Glutamatergic neuron (in vitro differentiated cells): ENCODE measurements around the gene SPOCK1. TPM values are rescaled to one million over a fixed set of nuclear protein-coding genes. Genes with fewer than 3 reads are reported as not detected.

Source experiments
- DNase-seq: peaks from one replicate; pipeline ENCODE4 v3.0.0; 2022
- H3K27ac Mint-ChIP-seq: one replicate; pipeline ENCODE4 v1.8.0; 2020; ENCODE audit warnings: mild to moderate bottlenecking, mixed read lengths, inconsistent platforms; ENCODE audit not compliant: unreplicated experiment
- H3K27me3 Mint-ChIP-seq: one replicate; pipeline ENCODE4 v1.8.0; 2020; ENCODE audit warnings: mild to moderate bottlenecking, moderate library complexity, mixed read lengths, inconsistent platforms; ENCODE audit not compliant: unreplicated experiment
- H3K36me3 Mint-ChIP-seq: one replicate; pipeline ENCODE4 v1.8.0; 2020; ENCODE audit warnings: mild to moderate bottlenecking, mixed read lengths, inconsistent platforms; ENCODE audit not compliant: unreplicated experiment
- H3K4me1 Mint-ChIP-seq: one replicate; pipeline ENCODE4 v1.8.0; 2020; ENCODE audit warnings: mild to moderate bottlenecking, low read depth, mixed read lengths, inconsistent platforms; ENCODE audit not compliant: unreplicated experiment
- H3K4me3 Mint-ChIP-seq: one replicate; pipeline ENCODE4 v1.8.0; 2020; ENCODE audit warnings: mild to moderate bottlenecking, mixed read lengths, inconsistent platforms; ENCODE audit not compliant: unreplicated experiment
- H3K9me3 Mint-ChIP-seq: one replicate; pipeline ENCODE4 v1.8.0; 2020; ENCODE audit warnings: mild to moderate bottlenecking, moderate library complexity, mixed read lengths, inconsistent platforms; ENCODE audit not compliant: unreplicated experiment
- CTCF ChIP-seq: fragments of 200-600 bp; sonication (generic); IDR thresholded peaks from one replicate; pipeline ENCODE4 v1.5.0; 2021; ENCODE audit not compliant: partially characterized antibody, unreplicated experiment
- total RNA-seq: library from RNA; stranded (reverse); fragmentation: NEBNext Ultra II Directional; extraction: Animal tissue kit (Norgen Biotek cat#: 25700); gene quantifications from one replicate; pipeline ENCODE4 v1.2.1, GENCODE V29; 2021; ENCODE audit not compliant: unreplicated experiment

The SPOCK1 gene
- total RNA-seq, 1 donor from 2014 or later: 25.4 TPM

GRCh38 chr5:137266186-137266585, 232.9 kb downstream of the SPOCK1 start:
- Mint-ChIP-seq H3K27ac (no peak overlapping the region), H3K27me3 (no peaks in the 10 kb centered on the region), H3K9me3 (no peaks in the 10 kb centered on the region), H3K4me3 (no peak overlapping the region), H3K36me3 (no peaks in the 10 kb centered on the region), H3K4me1 (no peaks in the 10 kb centered on the region)
- TF ChIP-seq CTCF: no peak
- DNase-seq: no peak

GRCh38 chr5:137265457-137265856, 233.7 kb downstream of the SPOCK1 start:
- Mint-ChIP-seq H3K9me3 (no peaks in the 10 kb centered on the region), H3K4me1 (no peaks in the 10 kb centered on the region), H3K36me3 (no peaks in the 10 kb centered on the region), H3K27me3 (no peaks in the 10 kb centered on the region), H3K27ac (no peak overlapping the region), H3K4me3 (no peak overlapping the region)
- no peak for TF ChIP-seq CTCF
- no peak for DNase-seq

GRCh38 chr5:137264573-137264972, 234.6 kb downstream of the SPOCK1 start:
- Mint-ChIP-seq H3K27me3 (no peaks in the 10 kb centered on the region), H3K27ac (no peak overlapping the region), H3K4me3 (no peak overlapping the region), H3K36me3 (no peaks in the 10 kb centered on the region), H3K9me3 (no peaks in the 10 kb centered on the region), H3K4me1 (no peaks in the 10 kb centered on the region)
- TF ChIP-seq CTCF: no peak
- no peak for DNase-seq

GRCh38 chr5:137264041-137264440, 235.1 kb downstream of the SPOCK1 start:
- no peak overlapping the region for H3K4me3 Mint-ChIP-seq
- H3K27me3 Mint-ChIP-seq: no peaks in the 10 kb centered on the region
- no peaks in the 10 kb centered on the region for H3K36me3 Mint-ChIP-seq
- no peak overlapping the region for H3K27ac Mint-ChIP-seq
- no peaks in the 10 kb centered on the region for H3K4me1 Mint-ChIP-seq
- no peak for DNase-seq
- TF ChIP-seq CTCF: no peak
- no peaks in the 10 kb centered on the region for H3K9me3 Mint-ChIP-seq

- Mint-ChIP-seq H3K9me3 (no peaks in the 10 kb centered on the region), H3K36me3 (no peaks in the 10 kb centered on the region), H3K4me3 (no peak overlapping the region), H3K27me3 (no peaks in the 10 kb centered on the region), H3K4me1 (no peaks in the 10 kb centered on the region), H3K27ac (no peak overlapping the region)
- DNase-seq: no peak
- no peak for TF ChIP-seq CTCF
These were observed 235.6 kb downstream of the SPOCK1 start for GRCh38 chr5:137263371-137264005.
